Right lung (tissue), 5 donors: Measurements from ENCODE around the gene CCSAP. TPM values are rescaled to one million over a fixed set of nuclear protein-coding genes. Genes with fewer than 3 reads are reported as not detected.

Experiments
- DNase-seq, 2 donors: peaks; one replicate each; pipeline ENCODE4 v3.0.0-alpha.2; 2013
- polyA plus RNA-seq, 5 donors: library from polyadenylated mRNA; unstranded; fragments of 120-200 nt; gene quantifications; one replicate each; pipeline versions ENCODE4 v1.2.1 to v1.2.3, GENCODE V29; 2013; ENCODE audit warnings: inconsistent platforms in 1 of 5, low replicate concordance in 1 of 5; ENCODE audit not compliant: insufficient read length in 5 of 5, insufficient read depth in 1 of 5

CCSAP gene
- polyA plus RNA-seq, 5 donors = 6.8 to 11.8 (median 9.2) TPM

GRCh38 chr1:229368347-229368746 is 25.5 kb upstream of the CCSAP start:
- DNase-seq = no peak

GRCh38 chr1:229365569-229365968 is 22.7 kb upstream of the CCSAP start:
- no peak for DNase-seq

GRCh38 chr1:229364207-229365065 is 21.6 kb upstream of the CCSAP start:
- DNase-seq = no peak

DNA sequence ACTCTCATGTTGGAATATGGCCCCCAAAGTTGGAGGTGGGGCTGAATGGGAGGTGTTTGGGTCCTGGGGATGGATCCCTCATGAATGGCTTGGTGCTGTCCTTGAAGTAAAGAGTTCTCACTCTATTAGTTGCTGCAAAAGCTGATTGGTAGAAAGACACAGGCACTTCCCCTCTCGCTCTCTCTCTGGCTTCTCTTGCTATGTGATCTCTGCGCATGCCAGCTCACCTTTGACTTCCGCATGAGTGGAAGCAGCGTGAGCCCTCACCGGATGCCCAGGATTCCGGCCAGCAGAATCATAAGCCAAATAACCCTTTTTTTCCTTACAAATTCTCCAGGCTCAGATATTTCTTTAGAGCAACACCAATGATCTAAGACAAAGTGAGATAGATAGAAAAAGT is 20.9 kb upstream of the CCSAP start:
- no peak for DNase-seq

DNA sequence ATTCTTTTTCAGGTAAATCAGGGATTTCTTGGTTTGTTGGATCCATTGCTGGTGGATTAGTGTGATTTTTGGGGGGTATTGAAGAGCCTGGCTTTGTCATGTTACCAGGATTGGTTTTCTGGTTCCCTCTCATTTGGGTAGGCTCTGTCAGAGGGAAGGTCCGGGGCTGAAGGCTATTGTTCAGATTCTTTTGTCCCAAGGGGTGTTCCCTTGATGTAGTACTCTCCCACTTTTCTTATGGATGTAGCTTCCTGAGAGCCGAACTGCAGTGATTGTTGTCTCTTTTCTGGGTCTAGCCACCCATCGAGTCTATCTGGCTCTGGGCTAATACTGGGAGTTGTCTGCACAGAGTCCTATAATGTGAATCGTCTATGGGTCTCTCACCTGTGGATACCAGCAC is 17.6 kb upstream of the CCSAP start:
- no peak for DNase-seq

GRCh38 chr1:229355661-229356060 is 12.8 kb upstream of the CCSAP start:
- DNase-seq = no peak

DNA sequence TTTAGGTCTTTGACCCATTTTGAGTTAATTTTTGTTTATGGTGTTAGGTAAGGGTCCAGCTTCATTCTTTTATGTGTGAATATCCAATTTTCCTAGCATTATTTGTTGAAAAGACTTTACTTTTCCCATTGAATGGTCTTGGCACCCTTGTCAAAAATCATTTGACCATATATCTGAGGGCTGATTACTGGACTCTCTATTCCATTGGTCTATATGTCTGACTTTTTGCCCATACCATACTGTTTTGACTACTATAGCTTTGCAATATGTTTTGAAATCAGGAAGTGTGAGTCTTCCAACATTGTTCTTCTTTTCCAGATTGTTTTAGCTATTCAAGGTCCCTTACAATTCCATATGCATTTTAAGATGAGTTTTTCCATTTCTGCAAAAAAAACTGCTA is 11.4 kb upstream of the CCSAP start:
- no peak for DNase-seq

GRCh38 chr1:229352975-229353374 is 10.1 kb upstream of the CCSAP start:
- DNase-seq = no peak

DNA sequence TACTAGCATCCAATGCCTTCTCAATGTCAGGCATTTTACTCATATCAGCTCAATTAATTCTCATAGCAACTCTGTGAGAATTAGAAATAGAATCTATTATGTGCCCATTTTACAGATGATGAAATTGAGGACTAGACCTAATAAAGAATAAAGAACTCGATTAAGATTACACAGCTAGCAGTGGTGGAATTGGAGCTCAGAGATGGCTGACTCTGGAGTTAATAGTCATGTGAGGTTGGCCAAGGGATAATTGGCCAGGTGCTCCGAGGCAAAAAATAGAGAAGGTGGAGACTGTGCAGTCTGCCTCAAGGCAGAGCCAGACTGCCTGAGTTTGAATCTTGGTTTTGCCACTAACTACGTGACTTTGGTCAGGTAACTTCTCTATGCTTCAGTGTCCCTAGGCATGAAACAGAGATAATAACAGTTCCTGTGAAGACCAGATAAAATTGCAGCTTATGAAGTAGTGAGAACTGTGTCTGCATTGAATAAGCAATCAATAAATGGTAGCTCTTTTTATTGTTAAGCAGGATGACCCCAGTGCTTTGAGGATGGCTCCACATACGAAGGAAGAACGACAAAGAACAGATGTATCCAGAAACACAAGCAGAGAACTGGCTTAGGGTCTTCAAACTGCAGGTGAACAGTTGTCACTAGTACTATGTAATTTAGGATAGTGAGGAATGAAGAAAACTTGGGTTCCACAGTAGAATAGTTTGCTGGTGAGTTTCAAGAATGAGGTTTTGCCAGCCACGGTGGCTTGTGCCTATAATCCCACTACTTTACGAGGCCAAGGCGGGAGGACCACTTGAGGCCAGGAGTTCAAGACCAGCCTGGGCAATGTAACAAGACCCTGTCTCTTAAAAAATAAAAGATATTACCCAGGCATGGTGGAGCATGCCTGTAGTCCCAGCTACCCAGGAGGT is 6.9 kb upstream of the CCSAP start:
- DNase-seq = no peak

DNA sequence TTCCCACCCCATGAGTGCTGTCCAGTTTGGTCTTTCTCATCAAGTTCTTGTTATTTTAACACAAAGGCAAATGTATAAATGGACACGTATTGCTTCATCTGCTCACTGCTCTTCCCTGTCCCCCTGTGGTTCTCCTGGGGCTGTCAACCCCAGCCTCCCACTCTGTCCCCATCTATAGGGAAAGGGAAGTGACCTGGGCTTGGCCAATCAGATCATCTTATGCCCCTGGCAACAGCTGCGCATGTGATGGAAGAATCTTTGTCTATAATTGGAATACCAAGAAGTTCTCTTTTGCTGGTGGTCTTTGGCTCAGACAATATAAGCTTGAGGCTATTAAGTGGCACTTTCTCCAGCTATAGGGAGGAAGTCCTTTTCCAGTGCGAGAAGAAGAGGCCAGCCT is 4.7 kb upstream of the CCSAP start:
- DNase-seq = no peak

GRCh38 chr1:229344937-229345684 is 2.3 kb upstream of the CCSAP start:
- DNase-seq = no peak

- DNase-seq = no peak
These were observed 1.3 kb upstream of the CCSAP start for GRCh38 chr1:229344139-229344538.

- DNase-seq = peak; percentile 76 to 81
These were observed 832 bp downstream of the CCSAP start for GRCh38 chr1:229341774-229342655.

- DNase-seq = no peak
These were observed 2.4 kb downstream of the CCSAP start for GRCh38 chr1:229340496-229340895.

DNA sequence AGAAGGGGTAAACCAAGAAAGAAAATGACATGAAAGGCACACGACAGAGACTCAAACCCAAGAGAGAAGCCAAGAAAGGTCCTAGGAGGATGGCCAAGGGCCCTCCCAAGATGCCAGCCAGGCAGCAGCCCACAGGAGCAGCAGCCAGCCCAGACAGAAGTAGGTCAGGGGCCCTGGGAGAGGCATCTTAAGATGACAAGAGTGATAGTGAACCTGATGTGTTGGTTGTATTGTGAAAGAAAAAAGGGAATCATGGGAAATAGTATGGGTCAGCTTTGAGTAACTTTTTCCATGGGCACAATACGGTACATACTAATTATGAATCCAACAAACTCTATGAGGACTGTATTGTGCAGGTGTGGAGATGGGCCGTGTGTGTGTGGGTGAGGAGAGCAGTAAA is 3.3 kb downstream of the CCSAP start:
- DNase-seq = no peak

GRCh38 chr1:229339086-229339485 is 3.8 kb downstream of the CCSAP start:
- DNase-seq = no peak

- DNase-seq = no peak
These were observed 6.5 kb downstream of the CCSAP start for GRCh38 chr1:229336345-229336744.

- no peak for DNase-seq
These were observed 8.1 kb downstream of the CCSAP start for GRCh38 chr1:229334716-229335115.

DNA sequence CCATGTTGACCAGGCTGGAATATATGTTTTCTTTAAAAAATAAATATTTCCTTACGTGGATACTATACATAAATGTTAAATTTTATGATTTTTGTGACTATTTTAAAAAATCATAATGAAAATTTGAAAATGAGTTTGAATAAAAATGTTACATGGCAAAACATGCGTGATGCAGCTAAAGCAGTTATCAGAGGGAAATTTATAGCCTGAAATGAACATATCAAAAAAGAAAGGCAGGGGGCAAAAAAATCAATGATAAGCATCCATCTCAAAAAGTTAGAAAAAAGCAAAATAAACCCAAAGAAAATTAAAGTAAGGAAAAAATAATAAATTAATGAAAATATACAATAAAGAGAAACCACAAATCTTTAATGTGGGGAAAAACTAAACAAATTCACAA is 8.6 kb downstream of the CCSAP start:
- no peak for DNase-seq

GRCh38 chr1:229328598-229329362 is 14.1 kb downstream of the CCSAP start:
- DNase-seq = no peak
